ENCODE results near the gene DLG2.
"Not testable (repeated sequence)": the region's sequence is repeated elsewhere in the genome, so short reads cannot be mapped to it uniquely, and the experiment has no call there.

Gene DLG2

GRCh38 chr11:84355911-84356310 is 1271.2 kb downstream of the DLG2 start:
- no peak for DNase-seq (ENCODE audit: low read depth)

GRCh38 chr11:84345597-84345996 is 1281.5 kb downstream of the DLG2 start:
- no peak for DNase-seq (ENCODE audit: low read depth)

DNA sequence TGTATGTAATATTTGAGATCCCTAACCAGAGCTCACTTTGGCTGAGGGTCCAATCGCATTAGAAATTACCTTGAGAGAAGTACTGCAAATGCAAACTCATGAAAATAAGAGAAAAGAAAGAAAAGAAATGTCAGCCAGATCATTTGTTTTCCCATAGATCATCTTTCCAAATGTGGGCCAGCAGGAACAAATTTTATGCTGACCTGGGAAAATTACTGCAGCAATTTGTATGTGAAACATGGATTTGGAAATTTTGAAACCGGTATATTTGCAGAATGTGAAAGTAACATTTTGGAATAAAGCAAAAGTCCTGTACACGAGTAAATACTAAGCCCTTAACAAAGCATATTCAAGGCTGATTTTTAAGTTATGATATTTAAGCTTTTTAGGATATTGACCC is 1282.1 kb downstream of the DLG2 start:
- no peak for DNase-seq (ENCODE audit: low read depth)

DNA sequence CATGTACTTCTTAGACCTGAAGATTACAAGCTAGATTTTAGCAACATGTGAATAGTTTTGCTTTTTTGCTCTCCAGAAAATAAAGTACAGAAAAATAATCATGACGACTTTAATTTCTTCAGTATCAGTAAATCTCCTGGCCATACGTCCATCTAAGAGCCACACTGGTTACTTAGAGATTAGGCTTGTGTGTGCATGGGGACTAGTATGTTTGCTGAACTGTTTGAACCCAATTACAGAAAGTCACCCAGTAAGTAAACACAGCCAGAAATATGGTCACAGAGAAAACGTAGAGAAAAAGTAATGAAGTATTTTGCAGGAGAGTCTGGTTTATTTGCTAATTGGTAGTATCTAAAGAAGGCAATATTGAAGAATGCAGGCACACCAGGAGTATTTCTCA is 1287.3 kb downstream of the DLG2 start:
- no peak for DNase-seq (ENCODE audit: low read depth)

- DNase-seq (ENCODE audit: low read depth) = no peak
These were observed 1293.9 kb downstream of the DLG2 start for GRCh38 chr11:84333221-84333620.

DNA sequence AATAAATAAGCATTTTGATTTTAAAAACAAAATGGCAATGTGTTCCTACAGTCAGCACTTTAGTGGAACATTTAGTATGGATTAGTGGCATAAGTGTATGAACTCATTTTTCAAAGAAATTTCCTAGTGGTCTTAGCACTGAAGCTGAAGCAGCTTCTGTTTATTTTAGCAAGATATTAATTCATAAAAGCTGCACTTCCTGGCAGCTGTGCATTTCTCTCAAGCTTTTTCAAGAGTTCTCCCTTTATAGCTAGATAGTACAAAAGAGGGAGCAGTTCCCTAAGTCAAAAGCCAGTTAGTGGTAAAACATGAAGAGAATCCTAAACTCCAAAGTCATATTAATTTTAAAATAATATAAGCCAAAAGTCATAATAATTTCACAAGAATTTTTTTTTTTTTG is 1304.9 kb downstream of the DLG2 start:
- DNase-seq (ENCODE audit: low read depth) = no peak

- DNase-seq (ENCODE audit: low read depth) = no peak
These were observed 1307.3 kb downstream of the DLG2 start for GRCh38 chr11:84319863-84320262.

DNA sequence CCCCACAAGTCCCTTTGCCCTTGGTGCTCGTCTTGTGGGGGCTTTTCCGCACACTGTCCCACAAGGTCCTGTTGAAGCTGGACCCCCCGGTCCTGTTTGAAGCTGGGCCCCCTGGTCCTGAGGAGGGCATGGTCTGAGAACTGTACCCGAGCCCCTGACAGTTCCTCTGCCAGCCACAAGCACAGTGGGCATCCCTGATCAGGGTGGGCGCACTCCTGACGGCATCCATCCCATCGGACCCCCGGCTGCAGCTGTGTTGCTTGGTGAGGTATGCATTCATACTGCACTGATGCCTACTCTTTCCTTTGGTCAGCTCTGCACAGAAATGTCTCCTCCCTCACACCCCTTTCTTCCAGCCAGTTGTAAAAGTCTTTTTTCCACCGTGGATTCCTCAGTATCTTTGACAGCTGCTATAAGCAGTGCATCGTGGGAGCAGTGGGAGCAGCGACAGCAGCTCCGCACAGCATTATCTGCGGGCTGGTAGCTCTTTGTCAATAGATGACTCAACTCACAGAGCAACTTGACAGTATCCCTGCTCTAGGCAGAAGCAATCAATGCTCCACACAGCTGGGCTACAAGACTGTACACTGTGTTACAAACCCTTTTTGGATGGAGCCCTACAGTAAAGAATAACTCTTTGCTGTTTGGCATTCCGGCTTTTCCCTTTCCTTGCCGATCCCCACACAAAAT is 1310.1 kb downstream of the DLG2 start:
- no peak for DNase-seq (ENCODE audit: low read depth)

DNA sequence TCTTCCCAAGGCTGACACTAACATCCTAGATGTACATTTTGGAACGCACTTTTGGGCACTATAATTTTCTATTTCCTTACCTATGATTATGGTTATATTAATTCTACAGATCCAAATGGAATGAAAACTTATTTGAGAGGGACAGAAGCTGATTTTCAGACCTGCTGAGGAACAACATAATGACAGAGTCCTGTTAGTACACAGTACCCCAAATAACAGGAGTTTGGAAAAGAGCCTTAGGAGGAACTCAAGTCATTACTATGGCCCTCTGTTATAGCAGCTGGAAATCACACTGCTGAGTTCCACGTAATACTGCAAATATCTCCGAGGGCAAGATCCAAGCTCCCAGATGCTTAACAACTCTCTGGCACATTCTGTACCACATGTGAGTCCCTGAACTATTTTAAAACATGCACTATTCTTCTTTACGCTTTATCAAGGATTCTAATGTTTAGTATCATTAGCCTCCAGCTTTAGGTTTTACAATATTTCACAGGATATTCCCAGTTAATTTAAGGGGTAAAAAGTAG is 1313.2 kb downstream of the DLG2 start:
- no peak for DNase-seq (ENCODE audit: low read depth)

GRCh38 chr11:84310268-84310667 is 1316.9 kb downstream of the DLG2 start:
- no peak for DNase-seq (ENCODE audit: low read depth)

DNA sequence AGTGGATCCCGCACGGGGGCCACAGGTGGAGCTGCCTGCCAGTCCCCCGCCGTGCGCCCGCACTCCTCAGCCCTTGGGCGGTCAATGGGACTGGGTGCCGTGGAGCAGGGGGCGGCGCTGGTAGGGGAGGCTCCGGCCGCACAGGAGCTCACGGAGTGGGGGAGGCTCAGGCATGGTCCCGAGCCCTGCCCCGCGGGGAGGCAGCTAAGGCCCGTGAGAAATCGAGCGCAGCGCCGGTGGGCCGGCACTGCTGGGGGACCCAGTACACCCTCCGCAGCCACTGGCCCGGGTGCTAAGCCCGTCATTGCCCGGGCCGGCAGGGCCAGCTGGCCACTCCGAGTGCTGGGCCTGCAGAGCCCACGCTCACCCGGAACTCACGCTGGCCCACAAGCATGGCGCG is 1318.7 kb downstream of the DLG2 start:
- not testable (repeated sequence) for DNase-seq (ENCODE audit: low read depth)

- no peak for DNase-seq (ENCODE audit: low read depth)
These were observed 1327.1 kb downstream of the DLG2 start for GRCh38 chr11:84300092-84300491.

DNA sequence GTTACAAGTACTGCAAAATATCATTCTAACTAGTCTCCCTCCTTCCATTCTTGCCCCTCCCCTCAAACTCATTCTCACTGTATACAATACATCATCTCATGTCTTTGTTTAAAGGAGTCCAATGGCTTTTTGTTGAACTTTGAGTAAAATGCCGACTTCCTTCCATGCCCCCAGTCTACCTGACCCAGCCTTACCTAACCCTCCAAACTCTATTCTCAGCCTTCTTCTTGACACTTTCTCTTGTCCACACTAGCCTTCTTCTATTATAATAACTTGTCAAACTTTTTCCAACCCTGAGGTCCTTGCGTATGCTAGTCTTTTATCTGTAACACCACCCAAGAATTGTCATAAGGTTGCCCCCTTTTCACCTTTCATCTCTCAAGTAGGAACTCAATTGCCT is 1329.6 kb downstream of the DLG2 start:
- DNase-seq (ENCODE audit: low read depth) = no peak

GRCh38 chr11:84295815-84296214 is 1331.3 kb downstream of the DLG2 start:
- DNase-seq (ENCODE audit: low read depth) = no peak

DNA sequence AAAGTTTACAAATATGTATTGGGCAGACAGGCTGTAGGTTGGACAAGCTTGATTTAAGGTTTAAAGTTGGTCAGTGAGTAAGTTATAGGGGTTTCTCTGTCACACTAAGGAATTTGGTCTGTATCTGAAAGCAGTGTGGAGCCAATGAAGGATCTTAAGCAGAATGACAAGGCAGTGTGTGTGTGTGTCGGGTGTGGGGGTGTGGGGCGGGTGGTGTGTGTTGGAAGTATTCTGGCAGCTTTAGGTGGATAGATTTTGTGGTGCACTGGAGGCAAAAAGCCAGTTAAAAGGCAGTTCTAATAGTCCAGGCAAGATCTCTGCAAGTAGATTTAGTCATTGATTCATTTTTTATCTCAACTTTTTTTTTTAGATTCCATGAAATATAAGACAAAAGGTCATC is 1334.2 kb downstream of the DLG2 start:
- no peak for DNase-seq (ENCODE audit: low read depth)

DNA sequence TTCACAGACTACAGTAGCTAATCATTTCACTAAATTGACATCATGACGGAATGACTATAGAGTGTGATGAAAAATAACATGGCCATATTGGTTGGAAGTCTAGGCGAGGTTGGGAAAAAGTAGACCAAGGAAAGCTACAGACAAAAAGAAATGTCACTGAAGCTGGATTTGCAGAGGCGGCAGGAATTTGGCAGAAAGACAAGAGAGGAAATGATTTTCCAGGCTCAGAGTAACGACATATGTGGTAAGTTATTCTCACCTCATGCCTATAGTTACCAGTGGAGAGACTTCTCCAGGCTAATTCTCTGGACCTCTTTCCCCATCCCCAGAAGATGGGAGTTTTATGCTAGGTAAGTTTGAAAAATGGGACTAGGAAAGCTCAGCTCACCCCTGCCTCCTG is 1335.1 kb downstream of the DLG2 start:
- DNase-seq (ENCODE audit: low read depth) = no peak

DNA sequence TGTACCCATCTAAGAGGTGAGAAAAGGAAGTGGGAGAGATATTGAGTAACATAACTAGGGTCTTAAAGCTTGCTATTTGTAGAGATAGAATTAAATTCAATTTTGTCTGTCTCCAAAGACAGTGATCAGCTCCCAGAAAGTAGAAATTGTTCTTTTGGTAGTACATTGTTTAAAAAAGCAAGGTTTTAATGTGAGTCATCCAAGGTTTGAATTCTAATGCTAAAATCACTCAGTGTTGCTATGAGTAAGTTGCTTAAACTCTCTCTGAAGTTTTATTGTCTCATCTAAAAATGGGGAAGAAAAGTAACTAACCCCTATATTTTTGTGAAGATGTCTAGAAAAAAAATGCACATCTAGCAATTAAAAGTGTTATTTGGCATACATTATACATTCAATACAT is 1336.5 kb downstream of the DLG2 start:
- no peak for DNase-seq (ENCODE audit: low read depth)

DNA sequence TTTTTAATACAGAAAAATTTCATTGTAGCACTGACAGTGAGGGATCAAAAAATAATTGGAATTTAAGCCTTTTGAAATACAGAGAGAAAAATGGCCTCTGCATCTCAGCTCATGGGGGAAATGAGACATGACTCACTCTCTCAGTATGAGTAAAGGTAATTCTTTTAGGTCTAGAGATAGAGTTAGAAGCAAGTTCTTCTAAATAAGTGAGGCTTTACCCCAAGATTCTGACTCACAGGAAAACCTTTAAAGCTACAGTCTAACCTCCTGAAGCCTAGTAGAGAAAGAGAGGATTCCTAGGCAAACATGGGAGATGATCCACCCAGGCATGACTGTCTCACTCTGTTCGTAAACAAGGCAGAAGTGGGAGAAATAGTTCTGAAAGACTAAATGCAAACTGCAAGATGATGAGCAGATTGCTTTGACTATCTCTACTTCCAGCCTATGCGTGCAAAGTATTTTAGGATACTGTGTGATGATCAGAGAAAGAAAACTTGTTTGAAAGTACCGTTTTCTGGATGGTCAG is 1337.7 kb downstream of the DLG2 start:
- no peak for DNase-seq (ENCODE audit: low read depth)

DNA sequence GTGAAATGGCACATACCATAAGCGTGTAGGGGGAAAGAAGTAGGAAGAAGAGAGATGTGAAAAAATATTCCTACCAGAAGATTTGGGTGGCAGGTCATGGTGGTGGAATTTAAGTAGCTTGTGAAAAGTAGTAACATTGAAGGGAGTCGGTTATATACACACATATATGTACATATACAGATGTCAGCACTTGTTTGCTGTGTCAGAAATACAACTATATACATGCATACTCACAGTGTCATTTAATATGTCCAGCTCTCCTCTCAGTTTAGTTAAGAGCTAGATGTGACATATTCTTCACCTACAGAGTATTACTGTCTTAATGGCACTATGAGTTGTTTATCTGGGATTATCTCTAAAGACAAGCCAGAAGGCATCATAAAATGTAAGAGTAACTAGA is 1353.6 kb downstream of the DLG2 start:
- DNase-seq (ENCODE audit: low read depth) = no peak

- no peak for DNase-seq (ENCODE audit: low read depth)
These were observed 1356.7 kb downstream of the DLG2 start for GRCh38 chr11:84270466-84270865.

DNA sequence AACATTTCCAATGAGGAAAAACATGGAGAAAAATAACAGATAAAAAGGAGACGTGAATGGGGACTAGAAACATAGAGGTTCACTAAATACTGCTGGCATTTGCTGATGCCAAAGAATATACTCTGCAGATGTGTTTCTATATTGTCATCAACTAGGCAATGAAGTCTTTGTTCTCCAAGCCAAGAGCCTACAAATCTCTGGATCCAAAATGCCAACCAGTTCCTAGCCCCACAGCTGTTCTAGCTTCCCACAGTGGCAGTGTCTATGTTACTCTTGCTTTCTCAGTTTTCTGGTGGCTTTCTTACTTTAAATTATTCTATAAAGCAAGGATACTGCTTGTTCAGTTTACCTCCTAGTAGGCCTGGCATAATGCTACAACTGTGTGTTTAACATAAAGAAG is 1363.1 kb downstream of the DLG2 start:
- no peak for DNase-seq (ENCODE audit: low read depth)

GRCh38 chr11:84261707-84262106 is 1365.4 kb downstream of the DLG2 start:
- DNase-seq (ENCODE audit: low read depth) = no peak

DNA sequence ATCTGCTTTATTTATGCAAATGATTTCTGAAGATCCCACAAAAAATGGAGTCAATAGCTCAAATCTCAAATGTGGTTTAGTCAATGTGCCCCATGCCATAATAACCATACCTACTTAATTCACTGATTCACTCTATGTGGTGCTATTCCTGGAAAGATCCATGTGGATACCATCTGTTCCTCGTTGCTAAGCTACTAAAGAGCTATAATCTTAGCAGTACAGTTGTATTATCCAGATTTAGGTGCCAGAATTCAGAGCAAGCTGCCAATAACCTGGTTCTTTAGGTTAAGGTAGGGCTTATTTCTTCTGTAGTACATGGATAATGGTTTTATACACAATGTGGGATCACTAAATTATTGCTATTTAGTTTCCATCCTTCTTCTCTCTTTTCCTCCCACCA is 1366.3 kb downstream of the DLG2 start:
- no peak for DNase-seq (ENCODE audit: low read depth)

DNA sequence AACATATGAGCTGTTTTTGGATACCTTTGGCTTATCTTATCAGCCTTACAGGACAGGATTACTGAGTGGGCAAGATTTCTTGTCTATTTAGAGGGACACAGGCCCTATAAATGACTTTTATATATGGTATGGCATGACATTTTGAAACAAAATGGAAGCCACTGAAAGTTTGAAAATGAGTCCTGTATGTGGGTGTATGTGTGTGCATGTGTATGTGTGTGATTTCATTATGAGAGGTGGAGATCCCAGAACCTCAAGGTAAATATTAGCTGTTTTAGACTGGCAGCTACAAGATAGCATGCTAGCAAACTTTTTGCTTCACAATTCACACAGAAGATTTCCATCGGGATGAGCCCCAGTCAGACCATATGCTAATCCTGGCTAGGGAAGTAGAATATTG is 1370.5 kb downstream of the DLG2 start:
- DNase-seq (ENCODE audit: low read depth) = no peak
